Peyer's patch (tissue), 4 donors: ENCODE data around the gene MNX1. TPM values are rescaled to one million over a fixed set of nuclear protein-coding genes. Genes with fewer than 3 reads are reported as not detected.
A peak's percentile ranks its signal among the peaks of the same experiment; 100 is the strongest.

Experiments used
- DNase-seq, 3 donors: peaks; one replicate each; pipeline ENCODE4 v3.0.0-alpha.2; 2017 to 2019
- H3K27ac ChIP-seq, 4 donors: fragments of 200-600 bp; sonication (generic); one replicate each; pipeline ENCODE4 v1.5.1; 2016 to 2019
- H3K27me3 ChIP-seq, 2 donors: fragments of 200-600 bp; sonication (generic); one replicate each; pipeline ENCODE4 v1.5.1; 2019
- H3K36me3 ChIP-seq, 3 donors: fragments of 200-600 bp; sonication (generic); one replicate each; pipeline ENCODE4 v1.5.1; 2016 to 2019
- H3K4me1 ChIP-seq, 4 donors: fragments of 200-600 bp; sonication (generic); one replicate each; pipeline ENCODE4 v1.5.1; 2016 to 2019
- H3K4me3 ChIP-seq, 4 donors: fragments of 200-600 bp; sonication (generic); 1 replicate in 3 of 4; 2 replicates in 1 of 4; pipeline ENCODE4 v1.5.1; 2016 to 2019; ENCODE audit warnings: mild to moderate bottlenecking in 1 of 4
- H3K9me3 ChIP-seq, 4 donors: fragments of 200-600 bp; sonication (generic); one replicate each; pipeline ENCODE4 v1.5.1; 2016 to 2019; ENCODE audit warnings: mild to moderate bottlenecking in 1 of 4
- POLR2A ChIP-seq, 2 donors: fragments of 450-650 bp; IDR thresholded peaks; one replicate each; pipeline ENCODE4 v1.5.1; 2017; ENCODE audit warnings: antibody characterized with exemption in 2 of 2, mild to moderate bottlenecking in 2 of 2, moderate library complexity in 2 of 2
- total RNA-seq, 4 donors: library from RNA; depleted of rRNA; stranded (reverse); fragments of >200 nt; gene quantifications; one replicate each; pipeline ENCODE4 v1.1.0, GENCODE V29; 2016
- TF ChIP-seq, protein P1 (sequence below), 6 experiments: fragments of 450-650 bp in 4 of 6; fragments of 200-600 bp in 2 of 6; sonication (generic) in 1 of 6; IDR thresholded peaks; one replicate each; pipeline ENCODE4 v1.5.1; 2017 to 2019; ENCODE audit warnings: antibody characterized with exemption in 6 of 6, mild to moderate bottlenecking in 3 of 6, moderate library complexity in 1 of 6

Gene MNX1
- total RNA-seq, 4 donors from 2014 or later, result 7.4 to 41.9 (median 16.9) TPM

DNA sequence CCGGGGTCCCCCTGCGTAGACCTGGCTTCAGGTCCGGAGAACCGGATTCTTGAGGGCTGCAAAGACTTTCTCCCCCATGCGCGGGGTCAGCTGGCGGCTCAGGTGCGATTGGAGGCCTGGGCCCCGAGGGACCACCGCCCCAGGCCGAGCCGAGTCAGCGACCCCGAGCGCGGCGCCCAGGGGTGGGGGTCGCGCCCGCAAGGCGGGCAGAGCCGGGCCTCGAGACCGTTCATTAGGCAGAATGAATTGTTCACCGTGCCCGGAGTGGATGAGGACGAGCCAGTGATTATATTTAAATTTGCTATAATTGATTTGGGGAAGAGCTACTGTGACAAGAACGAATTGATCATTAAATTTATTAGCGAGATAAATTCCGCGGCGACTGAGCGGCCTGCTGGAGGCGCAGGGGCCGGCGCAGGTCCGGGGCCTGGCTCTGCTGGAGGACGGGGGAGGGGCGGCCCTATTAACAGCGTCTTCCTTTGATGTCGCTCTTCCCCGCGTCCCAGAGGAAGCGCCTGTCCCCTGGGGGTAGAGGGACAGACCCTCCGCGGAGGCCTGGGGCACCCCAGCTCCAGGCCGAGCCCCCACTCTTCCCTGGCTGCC, 7.5 kb downstream of the MNX1 start:
- Histone ChIP-seq H3K27ac (peak overlapping the region in 3 of 4 donors; percentile 51 to 91 (median 81)), H3K27me3 (peaks cover 6 to 35% of the 10 kb centered on the region in 2 donors), H3K9me3 (no peaks in the 10 kb centered on the region), H3K4me3 (peak overlapping the region in 2 of 4 donors; percentile 32 to 34), H3K4me1 (peaks cover 5 to 71% (median 11%) of the 10 kb centered on the region in 4 donors), H3K36me3 (no peaks in the 10 kb centered on the region)
- peak in 2 of 3 donors; percentile 47 to 64 for DNase-seq
- no peak for TF ChIP-seq POLR2A (IDR thresholded peaks at IDR 0.05)
- TF ChIP-seq, protein P1, sequence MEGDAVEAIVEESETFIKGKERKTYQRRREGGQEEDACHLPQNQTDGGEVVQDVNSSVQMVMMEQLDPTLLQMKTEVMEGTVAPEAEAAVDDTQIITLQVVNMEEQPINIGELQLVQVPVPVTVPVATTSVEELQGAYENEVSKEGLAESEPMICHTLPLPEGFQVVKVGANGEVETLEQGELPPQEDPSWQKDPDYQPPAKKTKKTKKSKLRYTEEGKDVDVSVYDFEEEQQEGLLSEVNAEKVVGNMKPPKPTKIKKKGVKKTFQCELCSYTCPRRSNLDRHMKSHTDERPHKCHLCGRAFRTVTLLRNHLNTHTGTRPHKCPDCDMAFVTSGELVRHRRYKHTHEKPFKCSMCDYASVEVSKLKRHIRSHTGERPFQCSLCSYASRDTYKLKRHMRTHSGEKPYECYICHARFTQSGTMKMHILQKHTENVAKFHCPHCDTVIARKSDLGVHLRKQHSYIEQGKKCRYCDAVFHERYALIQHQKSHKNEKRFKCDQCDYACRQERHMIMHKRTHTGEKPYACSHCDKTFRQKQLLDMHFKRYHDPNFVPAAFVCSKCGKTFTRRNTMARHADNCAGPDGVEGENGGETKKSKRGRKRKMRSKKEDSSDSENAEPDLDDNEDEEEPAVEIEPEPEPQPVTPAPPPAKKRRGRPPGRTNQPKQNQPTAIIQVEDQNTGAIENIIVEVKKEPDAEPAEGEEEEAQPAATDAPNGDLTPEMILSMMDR (IDR thresholded peaks at IDR 0.05), result no peak

DNA sequence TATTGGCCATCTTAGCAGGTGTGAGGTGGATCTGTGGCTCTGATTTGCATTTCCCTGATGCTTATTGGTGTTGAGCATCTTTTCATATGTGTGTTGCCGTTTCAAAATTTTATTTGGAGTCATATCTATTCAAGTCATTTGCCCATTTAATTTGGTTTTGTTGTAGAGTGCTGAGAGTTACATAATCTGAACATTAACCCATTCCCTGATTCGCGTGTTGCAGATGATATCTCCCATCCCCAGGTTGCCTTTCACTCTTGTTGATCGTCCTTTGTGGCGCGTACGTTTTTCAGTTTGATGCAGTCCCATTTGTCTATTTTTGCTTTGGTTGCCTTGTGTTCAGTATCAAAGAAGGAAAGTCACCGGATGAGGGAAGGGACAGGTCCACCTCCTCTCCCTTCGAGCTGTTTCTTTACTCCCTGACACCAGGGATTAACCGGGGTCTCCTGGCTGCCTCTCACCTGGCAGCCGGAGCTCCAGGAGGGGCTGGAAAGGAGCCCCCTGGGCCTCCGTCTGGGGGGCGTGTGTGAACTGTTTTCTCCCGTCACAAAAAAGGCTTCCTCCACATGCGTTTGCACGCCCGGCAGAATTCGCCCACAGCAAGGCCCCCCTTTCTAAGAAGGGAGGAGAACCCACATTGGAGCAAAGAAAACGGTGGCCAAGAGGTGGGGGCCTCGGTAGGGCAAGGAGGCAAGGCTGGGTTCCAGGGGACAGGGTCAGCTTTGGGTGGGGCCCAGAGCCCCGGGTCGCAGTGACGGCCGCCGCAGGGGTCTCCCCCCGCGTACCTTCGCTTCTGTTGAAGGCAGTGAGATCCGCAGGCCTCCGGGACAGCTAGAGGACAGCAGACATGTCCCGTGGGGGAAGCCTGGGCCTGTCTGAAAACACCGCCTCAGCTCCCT, 8.3 kb downstream of the MNX1 start:
- Histone ChIP-seq H3K27ac (no peak overlapping the region), H3K4me3 (no peak overlapping the region), H3K4me1 (peaks cover 5 to 65% (median 11%) of the 10 kb centered on the region in 4 donors), H3K27me3 (peaks cover 6 to 35% of the 10 kb centered on the region in 2 donors), H3K36me3 (no peaks in the 10 kb centered on the region), H3K9me3 (no peaks in the 10 kb centered on the region)
- no peak for TF ChIP-seq POLR2A (IDR thresholded peaks at IDR 0.05)
- TF ChIP-seq, protein P1 (IDR thresholded peaks at IDR 0.05), result no peak
- no peak for DNase-seq

DNA sequence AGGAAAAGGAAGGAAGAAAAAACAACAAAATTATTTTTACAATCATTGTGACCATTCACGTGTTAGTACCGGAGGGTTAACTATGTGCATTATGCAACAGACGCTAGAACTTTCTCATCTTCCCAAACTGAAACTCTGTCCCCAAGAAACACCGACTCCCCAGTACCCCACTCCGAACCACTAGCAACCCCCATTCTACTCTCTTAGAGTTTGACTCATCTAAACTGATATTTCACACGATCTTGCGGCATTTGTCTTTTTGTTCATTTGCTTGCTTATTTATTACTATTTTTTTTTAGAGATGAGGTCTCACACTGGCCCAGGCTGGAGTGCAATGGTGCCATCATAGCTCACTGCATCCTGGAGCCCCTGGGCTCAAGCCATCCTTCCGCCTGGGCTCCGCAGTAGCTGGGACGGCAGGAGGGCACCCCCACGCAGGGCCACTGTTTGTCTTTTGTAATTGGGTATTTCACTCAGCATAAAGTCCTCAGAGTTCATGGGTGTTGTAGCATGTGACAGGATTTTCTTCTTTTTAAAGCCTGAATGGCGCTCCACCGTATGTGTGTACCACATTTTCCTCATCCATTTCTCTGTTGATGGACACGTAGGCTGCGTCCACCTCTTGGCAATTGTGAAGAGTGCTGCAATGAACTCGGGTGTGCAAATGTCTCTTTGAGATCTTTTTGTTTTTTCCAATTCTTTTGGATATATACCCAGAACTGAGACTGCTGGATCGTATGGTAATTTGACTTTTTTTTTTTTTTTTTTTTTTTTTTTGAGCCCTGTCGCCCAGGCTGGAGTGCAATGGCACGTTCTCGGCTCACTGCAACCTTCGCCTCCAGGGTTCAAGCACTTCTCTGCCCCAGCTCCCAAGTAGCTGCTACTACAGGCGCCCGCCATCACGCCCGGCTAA, 9.5 kb downstream of the MNX1 start:
- Histone ChIP-seq H3K27ac (peak overlapping the region in 3 of 4 donors; percentile 83 to 94 (median 86)), H3K4me3 (peak overlapping the region; percentile 41 to 89 (median 54)), H3K36me3 (no peaks in the 10 kb centered on the region), H3K27me3 (peaks cover 6 to 35% of the 10 kb centered on the region in 2 donors), H3K9me3 (no peaks in the 10 kb centered on the region), H3K4me1 (peaks cover 5 to 54% (median 11%) of the 10 kb centered on the region in 4 donors)
- peak in 1 of 3 donors; percentile 46 for DNase-seq
- TF ChIP-seq POLR2A (IDR thresholded peaks at IDR 0.05), result no peak
- TF ChIP-seq, protein P1 (IDR thresholded peaks at IDR 0.05), result no peak

DNA sequence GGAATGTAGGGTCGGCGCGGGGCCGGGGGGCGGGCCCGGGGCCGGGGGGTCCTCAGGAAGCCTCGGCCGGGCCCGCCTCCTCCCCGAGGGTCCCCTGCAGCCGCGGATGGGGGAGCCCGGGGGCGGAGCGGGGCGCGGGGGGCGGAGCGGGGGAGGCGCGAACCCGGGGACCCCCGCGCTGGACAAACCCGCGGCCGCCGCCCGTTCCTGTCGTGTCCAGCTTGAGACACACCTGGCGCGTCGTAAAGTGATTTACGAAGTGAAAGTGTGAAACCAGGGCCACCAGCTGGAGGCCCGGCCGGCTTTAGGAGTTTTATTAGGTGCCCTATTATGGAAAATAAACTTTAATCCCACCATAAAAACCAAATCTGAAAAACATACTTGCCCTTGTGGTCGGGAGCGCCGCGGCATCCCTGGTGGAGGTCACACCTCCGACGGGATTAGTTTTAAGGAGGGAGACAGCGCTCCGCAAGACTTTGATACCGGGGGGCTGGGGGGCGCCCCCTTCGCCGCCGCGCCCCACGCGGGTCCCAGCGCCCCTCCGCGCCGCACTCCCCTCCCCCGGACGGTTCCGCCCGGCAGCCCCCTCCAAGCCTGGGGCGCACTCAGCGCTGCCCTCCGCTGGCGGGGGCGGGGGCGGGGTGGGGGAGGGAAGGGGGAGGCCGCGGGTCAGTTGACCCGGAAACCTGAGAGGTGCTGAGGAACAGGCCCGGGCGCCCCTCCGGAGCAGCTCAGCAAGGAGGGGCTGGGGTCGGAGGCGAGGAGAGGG, 10.3 kb downstream of the MNX1 start:
- H3K4me3 ChIP-seq, result peak overlapping the region; percentile 41 to 89 (median 54)
- H3K27ac ChIP-seq, result peak overlapping the region in 3 of 4 donors; percentile 83 to 94 (median 86)
- H3K4me1 ChIP-seq, result peaks cover 3 to 47% (median 10%) of the 10 kb centered on the region in 4 donors
- H3K27me3 ChIP-seq, result peaks cover 6 to 35% of the 10 kb centered on the region in 2 donors
- TF ChIP-seq POLR2A (IDR thresholded peaks at IDR 0.05), result no peak
- TF ChIP-seq, protein P1 (IDR thresholded peaks at IDR 0.05), result peak in 3 of 6 experiments; percentile 23 to 33 (median 32)
- no peaks in the 10 kb centered on the region for H3K9me3 ChIP-seq
- H3K36me3 ChIP-seq, result no peaks in the 10 kb centered on the region
- DNase-seq, result peak in 2 of 3 donors; percentile 65 to 70
